HEK293 (cell line): ENCODE results near the gene NKAIN4.
A peak's percentile ranks its signal among the peaks of the same experiment; 100 is the strongest.

Experiments
- KLF10 ChIP-seq: fragments of 450-650 bp; IDR thresholded peaks from 2 replicates; pipeline ENCODE4 v1.5.1; 2018; ENCODE audit warnings: missing biosample characterization, mild to moderate bottlenecking, missing genetic modification characterization
- SP7 ChIP-seq: fragments of 450-650 bp; formaldehyde crosslinking; IDR thresholded peaks from 2 replicates; pipeline ENCODE4 v1.5.1; 2016; ENCODE audit warnings: missing biosample characterization, missing genetic modification characterization
- TRIM28 ChIP-seq: IDR thresholded peaks from 2 replicates; pipeline ENCODE4 v1.6.1; 2011; ENCODE audit warnings: low read length, control low read depth, borderline replicate concordance
- YY1 ChIP-seq: fragments of 450-650 bp; formaldehyde crosslinking; IDR thresholded peaks from 2 replicates; pipeline ENCODE4 v1.5.1; 2018; ENCODE audit warnings: missing biosample characterization, missing genetic modification characterization
- ZBTB8A ChIP-seq: fragments of 450-650 bp; formaldehyde crosslinking; IDR thresholded peaks from 2 replicates; pipeline ENCODE4 v1.5.1; 2016; ENCODE audit warnings: missing biosample characterization, missing genetic modification characterization
- ZNF155 ChIP-seq: fragments of 450-650 bp; formaldehyde crosslinking; IDR thresholded peaks from 2 replicates; pipeline ENCODE4 v1.5.1; 2016; ENCODE audit warnings: missing biosample characterization, missing genetic modification characterization
- ZNF184 ChIP-seq: fragments of 450-650 bp; IDR thresholded peaks from 2 replicates; pipeline ENCODE4 v1.5.1; 2018; ENCODE audit warnings: missing biosample characterization, mild to moderate bottlenecking, missing genetic modification characterization
- ZNF19 ChIP-seq: fragments of 450-650 bp; formaldehyde crosslinking; IDR thresholded peaks from 2 replicates; pipeline ENCODE4; 2016; ENCODE audit warnings: missing biosample characterization, missing genetic modification characterization, low read depth
- ZNF223 ChIP-seq: fragments of 450-650 bp; formaldehyde crosslinking; IDR thresholded peaks from 2 replicates; pipeline ENCODE4 v1.5.1; 2016; ENCODE audit warnings: missing biosample characterization, missing genetic modification characterization
- ZNF354C ChIP-seq: fragments of 450-650 bp; formaldehyde crosslinking; IDR thresholded peaks from 2 replicates; pipeline ENCODE4 v1.5.1; 2016; ENCODE audit warnings: missing biosample characterization, missing genetic modification characterization, low read depth, borderline replicate concordance
- ZNF391 ChIP-seq: fragments of 450-650 bp; formaldehyde crosslinking; IDR thresholded peaks from 2 replicates; pipeline ENCODE4 v1.5.1; 2016; ENCODE audit warnings: low read depth, missing biosample characterization, missing genetic modification characterization, borderline replicate concordance
- ZNF394 ChIP-seq: fragments of 450-650 bp; formaldehyde crosslinking; IDR thresholded peaks from 2 replicates; pipeline ENCODE4 v1.5.1; 2016; ENCODE audit warnings: missing biosample characterization, missing genetic modification characterization, mild to moderate bottlenecking, moderate library complexity, borderline replicate concordance
- ZNF423 ChIP-seq: fragments of 450-650 bp; formaldehyde crosslinking; IDR thresholded peaks from 2 replicates; pipeline ENCODE4 v1.5.1; 2016; ENCODE audit warnings: missing biosample characterization, missing genetic modification characterization
- ZNF48 ChIP-seq: fragments of 450-650 bp; formaldehyde crosslinking; IDR thresholded peaks from 2 replicates; pipeline ENCODE4 v1.5.1; 2016; ENCODE audit warnings: missing biosample characterization, missing genetic modification characterization
- ZNF510 ChIP-seq: fragments of 450-650 bp; formaldehyde crosslinking; IDR thresholded peaks from 2 replicates; pipeline ENCODE4 v1.5.1; 2018; ENCODE audit warnings: mild to moderate bottlenecking, missing genetic modification characterization, missing biosample characterization; ENCODE audit not compliant: insufficient replicate concordance
- ZNF514 ChIP-seq: fragments of 450-650 bp; formaldehyde crosslinking; IDR thresholded peaks from 2 replicates; pipeline ENCODE4 v1.5.1; 2016; ENCODE audit warnings: missing biosample characterization, missing genetic modification characterization
- ZNF530 ChIP-seq: fragments of 450-650 bp; formaldehyde crosslinking; IDR thresholded peaks from 2 replicates; pipeline ENCODE4 v1.5.1; 2016; ENCODE audit warnings: low read depth, missing biosample characterization, missing genetic modification characterization
- ZNF610 ChIP-seq: fragments of 450-650 bp; formaldehyde crosslinking; IDR thresholded peaks from 2 replicates; pipeline ENCODE4 v1.5.1; 2016; ENCODE audit warnings: missing biosample characterization, missing genetic modification characterization, borderline replicate concordance
- ZNF670 ChIP-seq: fragments of 450-650 bp; formaldehyde crosslinking; IDR thresholded peaks from 2 replicates; pipeline ENCODE4 v1.5.1; 2016; ENCODE audit warnings: missing biosample characterization, missing genetic modification characterization, low read depth
- ZNF701 ChIP-seq: fragments of 450-650 bp; formaldehyde crosslinking; IDR thresholded peaks from 2 replicates; pipeline ENCODE4 v1.5.1; 2016; ENCODE audit warnings: missing biosample characterization, missing genetic modification characterization
- ZNF776 ChIP-seq: fragments of 450-650 bp; formaldehyde crosslinking; IDR thresholded peaks from 2 replicates; pipeline ENCODE4 v1.5.0; 2017; ENCODE audit warnings: missing biosample characterization, missing genetic modification characterization, borderline replicate concordance
- TF ChIP-seq, protein P1 (sequence below): fragments of 450-650 bp; formaldehyde crosslinking; IDR thresholded peaks from 2 replicates; pipeline ENCODE4 v1.5.1; 2016; ENCODE audit warnings: missing biosample characterization, missing genetic modification characterization
- TF ChIP-seq, protein P2 (sequence below): fragments of 450-650 bp; formaldehyde crosslinking; IDR thresholded peaks from 2 replicates; pipeline ENCODE4 v1.5.1; 2016; ENCODE audit warnings: missing biosample characterization, missing genetic modification characterization
- TF ChIP-seq, protein P3 (sequence below): fragments of 450-650 bp; formaldehyde crosslinking; IDR thresholded peaks from 2 replicates; pipeline ENCODE4 v1.5.1; 2017; ENCODE audit warnings: missing biosample characterization, missing genetic modification characterization
- TF ChIP-seq, protein P4 (sequence below): fragments of 450-650 bp; formaldehyde crosslinking; IDR thresholded peaks from 2 replicates; pipeline ENCODE4 v1.5.1; 2016; ENCODE audit warnings: missing biosample characterization, missing genetic modification characterization, low read depth
- TF ChIP-seq, protein P5 (sequence below): fragments of 450-650 bp; formaldehyde crosslinking; IDR thresholded peaks from 2 replicates; pipeline ENCODE4 v1.5.1; 2016; ENCODE audit warnings: missing biosample characterization, missing genetic modification characterization
- TF ChIP-seq, protein P6 (sequence below): fragments of 450-650 bp; formaldehyde crosslinking; optimal IDR thresholded peaks from 2 replicates; pipeline ENCODE3; 2016; ENCODE audit warnings: missing biosample characterization, mild to moderate bottlenecking, missing genetic modification characterization
- TF ChIP-seq, protein P7 (sequence below): fragments of 450-650 bp; formaldehyde crosslinking; IDR thresholded peaks from 2 replicates; pipeline ENCODE4 v1.5.1; 2016; ENCODE audit warnings: missing biosample characterization, missing genetic modification characterization

The NKAIN4 gene

DNA sequence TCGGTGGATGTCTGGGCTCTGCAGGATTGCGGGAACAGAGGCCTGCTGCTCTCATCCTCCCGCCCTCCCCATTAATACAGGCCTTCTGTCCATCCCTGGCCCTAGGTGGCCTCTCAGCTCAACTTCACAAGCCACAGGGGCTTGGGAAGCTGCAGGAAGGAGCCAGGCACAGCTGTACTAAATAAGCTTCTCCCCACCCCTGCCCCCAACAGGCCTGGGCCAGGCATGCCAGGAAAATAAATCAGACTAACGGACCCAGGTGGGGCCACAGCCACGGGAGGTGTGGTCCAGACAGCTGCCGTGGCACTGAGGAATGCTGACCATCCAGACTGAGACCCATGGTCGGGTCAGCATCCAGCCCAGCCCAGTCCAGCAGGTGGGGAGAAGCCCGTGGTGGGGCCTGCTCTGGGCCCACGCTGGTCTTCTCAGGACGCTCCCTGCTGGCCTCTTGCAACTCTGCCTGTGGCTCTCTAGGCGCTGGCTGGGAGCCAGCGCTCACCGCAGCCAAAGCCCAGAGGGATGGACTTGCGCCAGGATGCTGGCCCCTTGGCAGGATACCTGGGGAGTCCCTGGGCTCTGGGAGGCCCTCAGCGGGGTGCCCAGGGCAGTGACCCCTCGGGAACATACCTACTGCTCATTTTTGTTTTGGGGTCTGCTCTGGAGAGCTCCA is 29.7 kb downstream of the NKAIN4 start (continued):
- TF ChIP-seq, protein P1, sequence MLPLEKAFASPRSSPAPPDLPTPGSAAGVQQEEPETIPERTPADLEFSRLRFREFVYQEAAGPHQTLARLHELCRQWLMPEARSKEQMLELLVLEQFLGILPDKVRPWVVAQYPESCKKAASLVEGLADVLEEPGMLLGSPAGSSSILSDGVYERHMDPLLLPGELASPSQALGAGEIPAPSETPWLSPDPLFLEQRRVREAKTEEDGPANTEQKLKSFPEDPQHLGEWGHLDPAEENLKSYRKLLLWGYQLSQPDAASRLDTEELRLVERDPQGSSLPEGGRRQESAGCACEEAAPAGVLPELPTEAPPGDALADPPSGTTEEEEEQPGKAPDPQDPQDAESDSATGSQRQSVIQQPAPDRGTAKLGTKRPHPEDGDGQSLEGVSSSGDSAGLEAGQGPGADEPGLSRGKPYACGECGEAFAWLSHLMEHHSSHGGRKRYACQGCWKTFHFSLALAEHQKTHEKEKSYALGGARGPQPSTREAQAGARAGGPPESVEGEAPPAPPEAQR, result no peak
- TF ChIP-seq, protein P2, sequence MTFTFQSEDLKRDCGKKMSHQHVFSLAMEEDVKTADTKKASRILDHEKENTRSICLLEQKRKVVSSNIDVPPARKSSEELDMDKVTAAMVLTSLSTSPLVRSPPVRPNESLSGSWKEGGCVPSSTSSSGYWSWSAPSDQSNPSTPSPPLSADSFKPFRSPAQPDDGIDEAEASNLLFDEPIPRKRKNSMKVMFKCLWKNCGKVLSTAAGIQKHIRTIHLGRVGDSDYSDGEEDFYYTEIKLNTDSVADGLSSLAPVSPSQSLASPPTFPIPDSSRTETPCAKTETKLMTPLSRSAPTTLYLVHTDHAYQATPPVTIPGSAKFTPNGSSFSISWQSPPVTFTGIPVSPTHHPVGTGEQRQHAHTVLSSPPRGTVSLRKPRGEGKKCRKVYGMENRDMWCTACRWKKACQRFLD (tag by site-specific recombination), result no peak
- TF ChIP-seq ZNF514 (tag by site-specific recombination) (no peak), ZNF530 (no peak), ZNF184 (tag by site-specific recombination) (0 out of 2 replicates have a peak, but pooled peaks have one; percentile 40), ZNF670 (no peak), YY1 (no peak), ZNF423 (peak; percentile 90), ZBTB8A (tag by site-specific recombination) (peak; percentile 44; the same call in 1 of the 2 replicates), KLF10 (tag by site-specific recombination) (no peak), ZNF48 (no peak), ZNF610 (tag by site-specific recombination) (peak; percentile 70; the same call in 1 of the 2 replicates), TRIM28 (no peak), ZNF354C (tag by site-specific recombination) (no peak), ZNF776 (tag by site-specific recombination) (no peak), ZNF223 (tag by site-specific recombination) (no peak), ZNF391 (tag by site-specific recombination) (no peak; the same call in 1 of the 2 replicates), ZNF155 (tag by site-specific recombination) (no peak), ZNF701 (tag by site-specific recombination) (no peak), ZNF19 (tag by site-specific recombination) (no peak), SP7 (tag by site-specific recombination) (no peak), ZNF510 (tag by site-specific recombination) (no peak), ZNF394 (tag by site-specific recombination) (peak; percentile 54; the same call in 1 of the 2 replicates)
- TF ChIP-seq, protein P3, sequence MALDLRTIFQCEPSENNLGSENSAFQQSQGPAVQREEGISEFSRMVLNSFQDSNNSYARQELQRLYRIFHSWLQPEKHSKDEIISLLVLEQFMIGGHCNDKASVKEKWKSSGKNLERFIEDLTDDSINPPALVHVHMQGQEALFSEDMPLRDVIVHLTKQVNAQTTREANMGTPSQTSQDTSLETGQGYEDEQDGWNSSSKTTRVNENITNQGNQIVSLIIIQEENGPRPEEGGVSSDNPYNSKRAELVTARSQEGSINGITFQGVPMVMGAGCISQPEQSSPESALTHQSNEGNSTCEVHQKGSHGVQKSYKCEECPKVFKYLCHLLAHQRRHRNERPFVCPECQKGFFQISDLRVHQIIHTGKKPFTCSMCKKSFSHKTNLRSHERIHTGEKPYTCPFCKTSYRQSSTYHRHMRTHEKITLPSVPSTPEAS, result no peak
- TF ChIP-seq, protein P4, sequence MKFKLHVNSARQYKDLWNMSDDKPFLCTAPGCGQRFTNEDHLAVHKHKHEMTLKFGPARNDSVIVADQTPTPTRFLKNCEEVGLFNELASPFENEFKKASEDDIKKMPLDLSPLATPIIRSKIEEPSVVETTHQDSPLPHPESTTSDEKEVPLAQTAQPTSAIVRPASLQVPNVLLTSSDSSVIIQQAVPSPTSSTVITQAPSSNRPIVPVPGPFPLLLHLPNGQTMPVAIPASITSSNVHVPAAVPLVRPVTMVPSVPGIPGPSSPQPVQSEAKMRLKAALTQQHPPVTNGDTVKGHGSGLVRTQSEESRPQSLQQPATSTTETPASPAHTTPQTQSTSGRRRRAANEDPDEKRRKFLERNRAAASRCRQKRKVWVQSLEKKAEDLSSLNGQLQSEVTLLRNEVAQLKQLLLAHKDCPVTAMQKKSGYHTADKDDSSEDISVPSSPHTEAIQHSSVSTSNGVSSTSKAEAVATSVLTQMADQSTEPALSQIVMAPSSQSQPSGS (tag by site-specific recombination), result no peak
- TF ChIP-seq, protein P5, sequence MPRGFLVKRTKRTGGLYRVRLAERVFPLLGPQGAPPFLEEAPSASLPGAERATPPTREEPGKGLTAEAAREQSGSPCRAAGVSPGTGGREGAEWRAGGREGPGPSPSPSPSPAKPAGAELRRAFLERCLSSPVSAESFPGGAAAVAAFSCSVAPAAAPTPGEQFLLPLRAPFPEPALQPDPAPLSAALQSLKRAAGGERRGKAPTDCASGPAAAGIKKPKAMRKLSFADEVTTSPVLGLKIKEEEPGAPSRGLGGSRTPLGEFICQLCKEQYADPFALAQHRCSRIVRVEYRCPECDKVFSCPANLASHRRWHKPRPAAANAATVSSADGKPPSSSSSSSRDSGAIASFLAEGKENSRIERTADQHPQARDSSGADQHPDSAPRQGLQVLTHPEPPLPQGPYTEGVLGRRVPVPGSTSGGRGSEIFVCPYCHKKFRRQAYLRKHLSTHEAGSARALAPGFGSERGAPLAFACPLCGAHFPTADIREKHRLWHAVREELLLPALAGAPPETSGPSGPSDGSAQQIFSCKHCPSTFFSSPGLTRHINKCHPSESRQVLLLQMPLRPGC (tag by site-specific recombination), result no peak
- TF ChIP-seq, protein P6, sequence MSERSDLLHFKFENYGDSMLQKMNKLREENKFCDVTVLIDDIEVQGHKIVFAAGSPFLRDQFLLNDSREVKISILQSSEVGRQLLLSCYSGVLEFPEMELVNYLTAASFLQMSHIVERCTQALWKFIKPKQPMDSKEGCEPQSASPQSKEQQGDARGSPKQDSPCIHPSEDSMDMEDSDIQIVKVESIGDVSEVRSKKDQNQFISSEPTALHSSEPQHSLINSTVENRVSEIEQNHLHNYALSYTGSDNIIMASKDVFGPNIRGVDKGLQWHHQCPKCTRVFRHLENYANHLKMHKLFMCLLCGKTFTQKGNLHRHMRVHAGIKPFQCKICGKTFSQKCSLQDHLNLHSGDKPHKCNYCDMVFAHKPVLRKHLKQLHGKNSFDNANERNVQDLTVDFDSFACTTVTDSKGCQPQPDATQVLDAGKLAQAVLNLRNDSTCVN (tag by site-specific recombination), result peak; percentile 21
- TF ChIP-seq, protein P7, sequence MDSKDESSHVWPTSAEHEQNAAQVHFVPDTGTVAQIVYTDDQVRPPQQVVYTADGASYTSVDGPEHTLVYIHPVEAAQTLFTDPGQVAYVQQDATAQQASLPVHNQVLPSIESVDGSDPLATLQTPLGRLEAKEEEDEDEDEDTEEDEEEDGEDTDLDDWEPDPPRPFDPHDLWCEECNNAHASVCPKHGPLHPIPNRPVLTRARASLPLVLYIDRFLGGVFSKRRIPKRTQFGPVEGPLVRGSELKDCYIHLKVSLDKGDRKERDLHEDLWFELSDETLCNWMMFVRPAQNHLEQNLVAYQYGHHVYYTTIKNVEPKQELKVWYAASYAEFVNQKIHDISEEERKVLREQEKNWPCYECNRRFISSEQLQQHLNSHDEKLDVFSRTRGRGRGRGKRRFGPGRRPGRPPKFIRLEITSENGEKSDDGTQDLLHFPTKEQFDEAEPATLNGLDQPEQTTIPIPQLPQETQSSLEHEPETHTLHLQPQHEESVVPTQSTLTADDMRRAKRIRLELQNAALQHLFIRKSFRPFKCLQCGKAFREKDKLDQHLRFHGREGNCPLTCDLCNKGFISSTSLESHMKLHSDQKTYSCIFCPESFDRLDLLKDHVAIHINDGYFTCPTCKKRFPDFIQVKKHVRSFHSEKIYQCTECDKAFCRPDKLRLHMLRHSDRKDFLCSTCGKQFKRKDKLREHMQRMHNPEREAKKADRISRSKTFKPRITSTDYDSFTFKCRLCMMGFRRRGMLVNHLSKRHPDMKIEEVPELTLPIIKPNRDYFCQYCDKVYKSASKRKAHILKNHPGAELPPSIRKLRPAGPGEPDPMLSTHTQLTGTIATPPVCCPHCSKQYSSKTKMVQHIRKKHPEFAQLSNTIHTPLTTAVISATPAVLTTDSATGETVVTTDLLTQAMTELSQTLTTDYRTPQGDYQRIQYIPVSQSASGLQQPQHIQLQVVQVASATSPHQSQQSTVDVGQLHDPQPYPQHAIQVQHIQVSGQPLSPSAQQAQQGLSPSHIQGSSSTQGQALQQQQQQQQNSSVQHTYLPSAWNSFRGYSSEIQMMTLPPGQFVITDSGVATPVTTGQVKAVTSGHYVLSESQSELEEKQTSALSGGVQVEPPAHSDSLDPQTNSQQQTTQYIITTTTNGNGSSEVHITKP (tag by site-specific recombination), result no peak
